HuH-7 (cell line): ENCODE results near the gene MYRIP.
"Not testable (repeated sequence)": the region's sequence is repeated elsewhere in the genome, so short reads cannot be mapped to it uniquely, and the experiment has no call there.

Source experiments
- DNase-seq: peaks from one replicate; pipeline ENCODE4 v3.0.0; 2011; ENCODE audit warnings: low spot score

The MYRIP gene

DNA sequence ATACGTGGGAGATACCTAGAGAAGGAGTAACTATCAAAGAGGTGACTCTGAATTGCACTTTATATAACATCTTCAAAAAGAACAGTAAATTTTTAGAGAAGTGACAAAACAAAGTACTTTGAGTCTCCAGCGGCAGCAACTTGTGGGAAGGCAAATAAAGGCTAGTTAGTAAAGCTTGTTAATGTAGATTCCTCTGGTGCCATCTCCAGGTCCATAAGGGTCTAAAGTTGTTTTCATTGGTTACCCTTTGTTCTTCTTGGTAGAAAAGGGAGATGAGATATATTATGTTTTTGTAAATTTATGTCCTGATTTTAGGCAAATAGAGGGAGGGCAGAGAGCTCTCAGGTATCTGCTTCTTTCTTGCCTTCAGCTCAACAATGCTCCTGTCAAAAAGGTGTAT lies 161.6 kb downstream of the MYRIP start:
- DNase-seq, result no peak

DNA sequence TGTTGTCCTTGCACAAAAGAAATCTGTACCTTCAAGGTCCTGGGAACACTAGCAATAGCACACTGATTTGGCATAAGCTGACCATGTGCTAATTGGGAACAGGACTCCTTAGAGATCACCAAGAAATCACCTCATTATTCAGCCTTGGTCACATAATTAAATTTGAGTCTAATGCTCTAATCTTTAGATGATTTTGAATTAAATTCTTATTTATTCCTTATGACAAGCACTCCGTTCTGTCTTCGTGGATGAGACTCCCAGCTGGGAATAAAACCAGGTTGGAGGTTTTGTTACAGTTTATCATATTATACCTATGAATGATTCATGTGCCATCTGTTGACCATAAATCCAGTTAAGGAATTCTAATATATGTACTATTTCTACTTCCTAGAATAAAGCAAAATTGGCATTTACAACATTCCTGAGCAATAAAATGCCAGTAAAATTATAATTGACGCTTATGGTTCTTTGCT lies 162.2 kb downstream of the MYRIP start:
- no peak for DNase-seq

- DNase-seq, result no peak
These were observed 163.1 kb downstream of the MYRIP start for GRCh38 chr3:39972508-39972907.

DNA sequence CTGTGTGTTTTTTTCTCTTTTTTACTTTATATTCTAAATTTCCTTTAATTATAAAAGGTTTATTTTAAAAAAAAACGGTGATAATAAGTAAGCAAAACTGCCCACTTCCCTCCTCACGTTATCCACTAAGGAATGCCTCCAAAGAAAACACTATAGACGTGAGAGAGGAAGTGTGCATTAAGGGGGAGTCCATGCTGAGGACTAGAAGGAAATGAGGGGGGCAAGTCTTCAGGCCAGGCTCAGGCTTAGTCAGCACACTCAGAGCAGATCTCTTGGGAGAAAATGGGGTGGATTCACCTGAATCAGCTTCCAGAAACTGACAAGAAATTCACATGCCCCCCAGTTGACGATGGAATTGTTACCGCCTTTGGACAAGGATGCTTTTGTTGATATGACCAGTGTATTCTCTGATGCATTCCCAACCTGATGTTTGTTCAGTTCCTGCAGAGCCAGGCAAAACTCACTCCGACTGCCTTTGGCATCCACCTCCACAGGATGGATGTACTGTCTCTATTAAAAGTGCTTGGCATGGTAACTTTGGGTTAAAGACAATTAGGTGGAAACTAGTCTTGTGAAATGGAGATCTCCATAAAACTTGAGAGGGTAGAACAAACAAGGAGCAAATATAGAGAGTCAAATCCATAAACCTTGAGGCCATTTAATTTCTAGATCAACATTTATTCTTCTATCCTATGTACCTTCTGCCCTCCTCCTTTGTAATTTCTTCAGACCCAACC lies 167.8 kb downstream of the MYRIP start:
- DNase-seq, result no peak

GRCh38 chr3:39978308-39978707 lies 168.9 kb downstream of the MYRIP start:
- no peak for DNase-seq

- no peak for DNase-seq
These were observed 170.6 kb downstream of the MYRIP start for GRCh38 chr3:39980058-39980457.

DNA sequence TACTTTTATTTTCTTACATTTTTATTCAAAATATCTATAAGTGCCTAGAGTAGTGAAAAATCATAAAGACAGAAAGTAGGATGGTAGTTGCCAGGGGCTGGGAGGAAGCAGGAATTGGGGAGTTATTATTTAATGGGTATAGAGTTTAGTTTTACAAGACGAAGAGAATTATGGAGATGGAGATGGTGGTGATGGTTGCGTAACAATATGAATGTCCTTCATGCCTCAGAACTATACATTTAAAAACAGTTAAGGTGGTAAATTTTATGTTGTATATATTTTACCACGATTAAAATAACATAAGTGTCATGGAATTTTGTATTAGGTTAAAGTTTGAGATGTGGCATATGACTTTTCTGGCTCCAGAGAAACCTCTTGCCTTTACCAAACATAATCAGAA lies 171.4 kb downstream of the MYRIP start:
- no peak for DNase-seq

GRCh38 chr3:39981547-39982184 lies 172.3 kb downstream of the MYRIP start:
- no peak for DNase-seq

GRCh38 chr3:39982665-39983357 lies 173.4 kb downstream of the MYRIP start:
- no peak for DNase-seq

- no peak for DNase-seq
These were observed 180.3 kb downstream of the MYRIP start for GRCh38 chr3:39989746-39990145.

GRCh38 chr3:39990532-39990931 lies 181.1 kb downstream of the MYRIP start:
- peak; percentile 22 for DNase-seq

DNA sequence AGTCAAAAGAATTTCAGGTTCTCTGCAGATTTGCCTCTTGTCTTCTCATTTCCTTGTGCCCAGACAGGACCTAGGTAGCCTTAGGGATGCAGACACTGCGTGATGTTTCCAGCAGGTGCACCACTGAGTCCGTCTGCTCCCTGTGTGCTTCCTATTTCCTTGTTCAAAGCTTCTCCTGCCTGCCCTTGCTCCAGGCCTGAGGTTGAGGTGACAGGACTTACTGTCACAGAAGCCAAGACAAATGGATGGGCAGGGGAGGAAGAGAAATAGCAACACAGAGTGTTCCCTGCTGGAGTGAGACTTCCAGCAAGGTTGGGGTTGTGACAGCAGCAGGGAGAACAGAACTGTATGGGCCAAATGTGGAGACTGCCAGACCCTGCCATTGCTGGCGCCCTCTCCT lies 199.4 kb downstream of the MYRIP start:
- no peak for DNase-seq

DNA sequence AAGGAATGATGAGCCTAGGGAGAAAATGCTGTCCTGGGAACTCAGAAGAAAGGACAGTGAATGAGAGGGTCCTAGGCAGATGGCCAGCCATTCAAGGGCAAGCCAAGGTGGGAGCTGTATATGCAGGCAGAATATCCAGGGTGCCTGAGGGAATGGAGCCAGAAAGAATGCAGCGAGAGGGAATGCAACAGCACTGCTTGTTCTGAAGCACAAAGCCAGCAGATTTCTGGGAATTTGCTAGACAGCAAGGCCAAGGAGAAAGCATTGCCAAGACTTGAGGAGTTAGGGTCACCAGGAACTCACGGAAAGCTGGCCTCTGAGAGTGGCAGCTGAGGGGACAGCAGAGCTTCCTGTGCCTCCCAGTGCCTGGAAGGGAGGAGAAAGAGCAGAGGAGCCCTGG lies 200.6 kb downstream of the MYRIP start:
- DNase-seq, result no peak

DNA sequence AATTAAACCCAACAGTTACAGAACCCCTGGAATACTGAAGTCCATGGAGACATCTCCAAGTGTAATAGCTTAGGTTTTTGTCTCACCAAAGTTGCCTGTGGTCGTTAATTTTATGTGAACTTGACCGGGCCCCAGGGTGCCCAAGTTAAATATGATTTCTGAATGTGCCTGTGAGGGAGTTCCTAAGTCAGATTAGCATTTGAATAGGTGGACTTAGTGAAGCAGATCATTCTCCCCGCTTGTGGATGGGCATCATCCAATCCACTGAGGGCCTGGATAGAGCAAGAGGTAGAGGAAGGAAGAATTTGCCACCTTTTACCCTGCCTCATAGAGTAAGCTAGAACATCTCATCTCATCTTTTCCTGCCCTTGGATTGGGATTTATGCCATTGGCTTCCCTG lies 203.0 kb downstream of the MYRIP start:
- DNase-seq, result no peak

- DNase-seq, result no peak
These were observed 207.0 kb downstream of the MYRIP start for GRCh38 chr3:40016391-40016790.

DNA sequence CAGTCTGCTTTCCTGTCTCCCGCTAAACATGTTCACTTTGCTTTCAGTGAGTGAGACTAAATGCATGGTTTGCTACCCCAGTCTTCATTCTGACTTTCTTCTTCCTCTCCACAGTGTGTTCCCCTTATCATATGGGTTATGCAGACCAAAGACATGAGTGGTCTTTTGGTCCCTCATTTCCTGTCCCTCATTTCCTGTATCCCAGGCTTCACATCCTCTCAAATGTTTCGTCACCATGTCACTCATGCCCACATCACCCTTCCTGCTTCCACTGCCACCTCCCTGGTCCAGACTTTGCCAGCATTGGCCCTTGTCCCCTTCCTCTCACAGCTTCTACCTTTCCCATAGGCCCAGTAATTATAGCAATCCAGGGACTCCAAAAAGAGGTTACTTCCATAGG lies 209.0 kb downstream of the MYRIP start:
- DNase-seq, result no peak

DNA sequence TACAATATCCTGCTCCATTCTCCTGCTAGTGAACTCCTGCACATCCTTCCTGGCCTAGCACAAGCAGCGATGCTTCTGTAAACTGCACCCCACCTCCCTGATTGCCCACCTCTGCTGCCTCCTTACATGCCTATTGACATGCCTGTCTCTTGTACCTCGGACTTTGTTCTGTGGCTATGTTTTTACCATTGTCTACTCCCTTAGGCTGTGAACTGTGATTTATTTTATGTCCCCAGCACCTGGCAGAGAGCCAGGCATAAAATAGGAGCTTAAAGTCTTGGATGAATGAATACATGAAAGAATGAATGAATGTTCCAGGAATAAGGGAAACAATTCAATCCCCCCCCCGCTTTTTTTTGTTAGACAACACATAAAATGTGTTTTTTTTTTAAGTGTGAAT lies 210.0 kb downstream of the MYRIP start:
- no peak for DNase-seq

DNA sequence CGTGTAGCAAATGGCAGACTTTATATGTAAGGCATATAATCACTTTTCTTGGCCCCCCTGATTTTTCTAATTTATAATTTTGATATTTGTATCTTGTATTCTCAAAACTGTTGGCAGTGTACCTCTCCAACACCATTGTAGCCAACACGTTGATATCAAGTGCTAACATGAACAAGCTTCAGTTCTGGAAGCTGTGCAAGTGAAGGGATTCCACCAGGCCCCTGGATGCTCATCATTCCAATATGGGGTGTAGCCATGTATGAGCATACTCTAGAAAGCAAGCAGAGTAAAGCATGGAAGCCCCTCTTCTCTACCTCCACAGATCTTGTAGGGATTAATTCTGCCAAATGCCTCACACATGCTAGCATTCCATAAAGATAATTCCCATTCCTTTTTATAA lies 211.3 kb downstream of the MYRIP start:
- DNase-seq, result no peak

DNA sequence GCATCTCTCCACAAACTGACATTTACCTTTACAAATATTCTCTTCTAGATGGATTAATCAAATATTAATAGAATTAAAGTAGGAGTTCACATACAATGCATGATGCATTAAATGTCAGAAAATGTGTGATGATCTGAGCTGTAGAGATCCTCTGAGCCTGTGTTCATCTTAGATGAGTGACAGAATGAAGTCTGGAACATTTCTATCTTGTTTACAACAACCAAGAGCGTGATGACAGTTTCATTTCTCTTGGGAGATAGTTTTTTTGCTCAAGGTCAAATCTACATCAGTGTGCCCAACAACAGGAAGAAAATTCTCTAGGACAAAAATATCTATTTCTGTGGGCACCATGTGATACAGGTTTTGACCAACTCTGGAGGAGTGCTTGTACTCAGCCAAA lies 211.9 kb downstream of the MYRIP start:
- DNase-seq, result no peak

- no peak for DNase-seq
These were observed 213.0 kb downstream of the MYRIP start for GRCh38 chr3:40022297-40022827.

GRCh38 chr3:40024526-40024925 lies 215.1 kb downstream of the MYRIP start:
- DNase-seq, result no peak

DNA sequence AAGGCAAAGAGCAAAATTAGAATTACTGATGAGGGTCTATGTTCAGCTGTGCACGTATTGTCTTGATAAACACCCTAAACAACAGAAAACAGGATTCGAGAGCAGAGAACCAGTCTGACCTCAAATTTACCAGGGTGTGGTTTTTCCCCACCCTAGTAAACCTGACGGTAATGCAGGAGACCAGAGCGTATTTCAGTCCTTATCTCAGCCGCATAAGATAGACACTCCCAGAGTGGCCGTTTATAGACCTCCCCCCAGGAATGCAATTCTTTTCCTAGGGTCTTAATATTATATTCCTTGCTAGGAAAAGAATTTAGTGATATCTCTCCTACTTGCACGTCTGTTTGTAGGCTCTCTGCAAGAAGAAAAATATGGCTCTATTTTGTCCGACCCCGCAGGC lies 216.5 kb downstream of the MYRIP start:
- not testable (repeated sequence) for DNase-seq

- no peak for DNase-seq
These were observed 225.8 kb downstream of the MYRIP start for GRCh38 chr3:40035177-40035576.
